CD14-positive monocyte (primary cell): ENCODE data around the gene PDE1A. TPM values are rescaled to one million over a fixed set of nuclear protein-coding genes. Genes with fewer than 3 reads are reported as not detected.

Experiments used
- DNase-seq, 3 donors: peaks; one replicate each; pipeline ENCODE4 v3.0.0-alpha.2; 2011 to 2022
- H2AFZ ChIP-seq: 2 replicates; pipeline ENCODE4 v1.6.0; 2012; ENCODE audit warnings: mild to moderate bottlenecking, low read depth, low read length, inconsistent platforms; ENCODE audit not compliant: insufficient read depth, poor library complexity, severe bottlenecking
- H3K27ac ChIP-seq, 2 donors: 1 replicate in 1 of 2; 2 replicates in 1 of 2; pipeline ENCODE4 v1.5.1; 2012 to 2013; ENCODE audit warnings: low read length in 2 of 2, control low read depth in 1 of 2, inconsistent platforms in 1 of 2, low read depth in 1 of 2, mild to moderate bottlenecking in 1 of 2
- H3K27me3 ChIP-seq, 2 donors: one replicate each; pipeline versions ENCODE4 v1.6.0 to v1.6.1; 2011 to 2013; ENCODE audit warnings: low read length in 2 of 2; ENCODE audit not compliant: control insufficient read depth in 2 of 2, insufficient read depth in 2 of 2
- H3K36me3 ChIP-seq, 2 donors: replicated peaks in 1 of 2; 1 replicate in 1 of 2; 2 replicates in 1 of 2; pipeline versions ENCODE4 v1.5.1 to v1.6.1; 2012 to 2013; ENCODE audit warnings: low read length in 2 of 2, control low read depth in 1 of 2, inconsistent platforms in 1 of 2, mild to moderate bottlenecking in 1 of 2; ENCODE audit not compliant: insufficient read depth in 2 of 2, control insufficient read depth in 1 of 2
- H3K4me1 ChIP-seq, 2 donors: 1 replicate in 1 of 2; 2 replicates in 1 of 2; pipeline versions ENCODE4 v1.5.1 to v1.6.1; 2012 to 2013; ENCODE audit warnings: low read length in 2 of 2, control low read depth in 1 of 2, inconsistent platforms in 1 of 2, mild to moderate bottlenecking in 1 of 2, moderate library complexity in 1 of 2; ENCODE audit not compliant: insufficient read depth in 2 of 2, control insufficient read depth in 1 of 2
- H3K4me2 ChIP-seq: replicated peaks from 2 replicates; pipeline ENCODE3; 2012; ENCODE audit warnings: low read length, moderate library complexity, mild to moderate bottlenecking; ENCODE audit not compliant: poor library complexity, severe bottlenecking; ENCODE audit errors: extremely low read depth
- H3K4me3 ChIP-seq, 3 experiments: fragments of 200-600 bp in 1 of 3; sonication (generic) in 1 of 3; replicated peaks in 1 of 3; 1 replicate in 2 of 3; 2 replicates in 1 of 3; pipeline ENCODE4 v1.5.1; 2011 to 2013; ENCODE audit warnings: low read length in 3 of 3, mild to moderate bottlenecking in 3 of 3, control low read depth in 2 of 3, low read depth in 2 of 3, inconsistent platforms in 1 of 3, moderate library complexity in 1 of 3
- H3K79me2 ChIP-seq: 2 replicates; pipeline ENCODE4 v1.6.0; 2012; ENCODE audit warnings: mild to moderate bottlenecking, control low read depth, inconsistent platforms, low read length, moderate library complexity; ENCODE audit not compliant: insufficient read depth
- H3K9ac ChIP-seq: 2 replicates; pipeline ENCODE4 v1.6.0; 2017; ENCODE audit warnings: low read length, mild to moderate bottlenecking; ENCODE audit not compliant: insufficient read depth, poor library complexity, severe bottlenecking
- H3K9me3 ChIP-seq, 2 donors: replicated peaks in 1 of 2; 1 replicate in 1 of 2; 2 replicates in 1 of 2; pipeline versions ENCODE4 v1.5.1 to v1.6.1; 2012 to 2013; ENCODE audit warnings: low read length in 2 of 2, control low read depth in 1 of 2; ENCODE audit not compliant: control insufficient read depth in 1 of 2, insufficient read depth in 1 of 2
- H4K20me1 ChIP-seq: 2 replicates; pipeline ENCODE4 v1.6.0; 2012; ENCODE audit warnings: mild to moderate bottlenecking, low read length, control low read depth, moderate library complexity; ENCODE audit not compliant: insufficient read depth
- H3K27ac Mint-ChIP-seq, 7 donors: one replicate each; pipeline ENCODE4 v1.8.0; 2020; ENCODE audit warnings: mild to moderate bottlenecking in 7 of 7, mixed read lengths in 7 of 7, moderate library complexity in 6 of 7, inconsistent platforms in 2 of 7
- H3K27me3 Mint-ChIP-seq, 3 donors: one replicate each; pipeline ENCODE4 v1.8.0; 2021 to 2022; ENCODE audit warnings: low read depth in 3 of 3, mild to moderate bottlenecking in 3 of 3, mixed read lengths in 3 of 3, moderate library complexity in 3 of 3, inconsistent platforms in 1 of 3
- H3K36me3 Mint-ChIP-seq, 2 donors: one replicate each; pipeline ENCODE4 v1.8.0; 2020; ENCODE audit warnings: mixed read lengths in 2 of 2, inconsistent platforms in 1 of 2, mild to moderate bottlenecking in 1 of 2
- H3K4me1 Mint-ChIP-seq: one replicate; pipeline ENCODE4 v1.8.0; 2020; ENCODE audit warnings: mild to moderate bottlenecking, mixed read lengths
- H3K4me3 Mint-ChIP-seq, 2 donors: one replicate each; pipeline ENCODE4 v1.8.0; 2020; ENCODE audit warnings: mild to moderate bottlenecking in 2 of 2, mixed read lengths in 2 of 2, moderate library complexity in 1 of 2
- H3K9me3 Mint-ChIP-seq, 7 donors: one replicate each; pipeline ENCODE4 v1.8.0; 2020 to 2022; ENCODE audit warnings: mixed read lengths in 7 of 7, mild to moderate bottlenecking in 6 of 7, moderate library complexity in 6 of 7, inconsistent platforms in 2 of 7
- CTCF ChIP-seq: fragments of 200-600 bp; IDR thresholded peaks from one replicate; pipeline ENCODE4 v1.8.0; 2022; ENCODE audit warnings: antibody characterized with exemption, mild to moderate bottlenecking
- WGBS: methylation state at CpG from one replicate; pipeline ENCODE4 v1.1.5; 2013; ENCODE audit warnings: missing lambda C conversion rate; ENCODE audit not compliant: insufficient coverage; 5-methylcytosine and 5-hydroxymethylcytosine counted together
- intact Hi-C, 2 donors: fragments of 100-400 bp; cut with micrococcal nuclease; formaldehyde crosslinking; loops; one replicate each; pipeline versions ENCODE4 v1.15.0 to v1.15.1; 2023
- polyA plus RNA-seq, 3 donors: library from polyadenylated mRNA; depleted of rRNA in 1 of 3; unstranded in 2 of 3; stranded (reverse) in 1 of 3; fragments of 300-500 nt in 2 of 3; fragments of >200 nt in 1 of 3; fragmentation: Illumina TruSeq in 2 of 3; gene quantifications; 1 replicate in 2 of 3; 2 replicates in 1 of 3; pipeline ENCODE4 v1.2.3, GENCODE V29; 2012 to 2021

Gene PDE1A
- polyA plus RNA-seq, 3 donors = not detected

GRCh38 chr2:182302174-182302573, 124.7 kb downstream of the PDE1A start:
- intact Hi-C loops = no loop called here
- H3K27me3 Mint-ChIP-seq = peaks cover 0 to 2% (median 0%) of the 10 kb centered on the region in 3 donors
- TF ChIP-seq CTCF = no peak

GRCh38 chr2:182301093-182301492, 125.7 kb downstream of the PDE1A start:
- Histone ChIP-seq H3K9me3 (no peaks in the 10 kb centered on the region), H3K4me2 (no peak overlapping the region), H3K27me3 (no peaks in the 10 kb centered on the region), H3K27ac (no peak overlapping the region), H3K9ac (no peak overlapping the region), H3K4me3 (no peak overlapping the region), H2AFZ (no peak overlapping the region), H4K20me1 (no peaks in the 10 kb centered on the region), H3K79me2 (no peaks in the 10 kb centered on the region), H3K4me1 (no peaks in the 10 kb centered on the region), H3K36me3 (no peaks in the 10 kb centered on the region)
- Mint-ChIP-seq H3K4me3 (no peak overlapping the region), H3K4me1 (no peaks in the 10 kb centered on the region), H3K27ac (no peak overlapping the region), H3K9me3 (peaks cover 0 to 2% (median 0%) of the 10 kb centered on the region in 7 donors), H3K27me3 (no peaks in the 10 kb centered on the region), H3K36me3 (no peaks in the 10 kb centered on the region)
- no peak for DNase-seq
- TF ChIP-seq CTCF = no peak
- no CpG with 5 or more reads among the region's 1 CpG for WGBS
- intact Hi-C loops = no loop called here

More at GRCh38 chr2:182302174-182302573, 124.7 kb downstream of the PDE1A start:
- no peak for DNase-seq
- no peaks in the 10 kb centered on the region for H3K36me3 ChIP-seq
- H3K4me2 ChIP-seq = no peak overlapping the region
- H3K27me3 ChIP-seq = no peaks in the 10 kb centered on the region
- H3K4me1 ChIP-seq = no peaks in the 10 kb centered on the region
- H2AFZ ChIP-seq = no peak overlapping the region
- no peak overlapping the region for H3K4me3 Mint-ChIP-seq
- no peak overlapping the region for H3K27ac ChIP-seq
- no peaks in the 10 kb centered on the region for H3K36me3 Mint-ChIP-seq
- H3K9me3 Mint-ChIP-seq = peaks cover 0 to 2% (median 0%) of the 10 kb centered on the region in 7 donors
- H3K9me3 ChIP-seq = no peaks in the 10 kb centered on the region
- no peaks in the 10 kb centered on the region for H3K79me2 ChIP-seq
- H3K27ac Mint-ChIP-seq = no peak overlapping the region
- no peaks in the 10 kb centered on the region for H4K20me1 ChIP-seq
- WGBS = no CpG with 5 or more reads among the region's 3 CpGs
- no peaks in the 10 kb centered on the region for H3K4me1 Mint-ChIP-seq
- no peak overlapping the region for H3K4me3 ChIP-seq
- no peak overlapping the region for H3K9ac ChIP-seq
